ENCODE results near the gene TAF4. TPM values are rescaled to one million over a fixed set of nuclear protein-coding genes. Genes with fewer than 3 reads are reported as not detected.

Gene TAF4
- total and polyA plus RNA-seq, 2 of the 13 experiments (the other 11 are each of a cell fraction or from before 2014, with no cell fraction given): 5.9 to 12.0 TPM

- TF ChIP-seq ZNF33B (CRISPR knock-in tag; IDR thresholded peaks at IDR 0.05): no peak
- 0 out of 2 replicates have a peak, but pooled peaks have one; percentile 38 for TF ChIP-seq DZIP1 (CRISPR knock-in tag; IDR thresholded peaks at IDR 0.05)
- TF ChIP-seq ZFP37 (CRISPR knock-in tag; IDR thresholded peaks at IDR 0.05; ENCODE audit: borderline replicate concordance): no peak
- no peak for TF ChIP-seq ZNF589 (CRISPR knock-in tag; conservative IDR thresholded peaks at IDR 0.05)
- TF ChIP-seq ZNF20 (CRISPR knock-in tag; IDR thresholded peaks at IDR 0.05): no peak
- no peak for TF ChIP-seq MAZ (IDR thresholded peaks at IDR 0.05; ENCODE audit: borderline replicate concordance, low read depth, low read length)
- TF ChIP-seq MAZ (CRISPR knock-in tag; IDR thresholded peaks at IDR 0.05; ENCODE audit: low read depth): no peak
- 0 out of 2 replicates have a peak, but pooled peaks have one; percentile 53 for TF ChIP-seq ZNF546 (CRISPR knock-in tag; conservative IDR thresholded peaks at IDR 0.05)
- TF ChIP-seq HNF4G (IDR thresholded peaks at IDR 0.05; ENCODE audit: borderline replicate concordance, low read depth, low read length): no peak
- TF ChIP-seq HNF4G (CRISPR knock-in tag; IDR thresholded peaks at IDR 0.05; ENCODE audit: borderline replicate concordance, low read depth): no peak
- no peak for TF ChIP-seq SRSF1 (optimal IDR thresholded peaks at IDR 0.05; ENCODE audit: low read depth, low read length)
- no peak for TF ChIP-seq ZNF781 (CRISPR knock-in tag; IDR thresholded peaks at IDR 0.05; ENCODE audit: borderline replicate concordance, not compliant biosample characterization)
- TF ChIP-seq TARDBP (CRISPR knock-in tag; IDR thresholded peaks at IDR 0.05): no peak
- no peak for TF ChIP-seq ZBTB40 (IDR thresholded peaks at IDR 0.05)
- peak; percentile 31; the same call in 1 of the 2 replicates for TF ChIP-seq ZBTB40 (CRISPR knock-in tag; IDR thresholded peaks at IDR 0.05)
- no peak for TF ChIP-seq NONO (IDR thresholded peaks at IDR 0.05)
- TF ChIP-seq NONO (CRISPR knock-in tag; conservative IDR thresholded peaks at IDR 0.05): no peak
- TF ChIP-seq ZNF143 (CRISPR knock-in tag; IDR thresholded peaks at IDR 0.05): no peak
Observed at GRCh38 chr20:62003567-62004405, 61.9 kb downstream of the TAF4 start (continued).

Data from HepG2 (cell line).